Naive thymus-derived CD8-positive, alpha-beta T cell (primary cell): Measurements from ENCODE around the gene GPR85. TPM values are rescaled to one million over a fixed set of nuclear protein-coding genes. Genes with fewer than 3 reads are reported as not detected.

Experiments
- ATAC-seq, 2 donors: fragments of 150-1000 bp; cut with Tn5 transposase in 1 of 2; sonication (Bioruptor Pico), chemical (Tn5 transposase) in 1 of 2; 1 replicate in 1 of 2; 2 replicates in 1 of 2; pipeline ENCODE4 v1.10.0; 2021; ENCODE audit warnings: mild to moderate bottlenecking in 2 of 2, moderate library complexity in 2 of 2
- POLR2A ChIA-PET: fragments of 350-600 bp; sonication (Branson Sonifier 250); formaldehyde crosslinking; loops from one replicate; lab custom pipeline; 2021; ENCODE audit warnings: antibody characterized with exemption; lab: Charles Lee
- DNase-seq, 10 donors: peaks; one replicate each; pipeline versions ENCODE4 v3.0.0 to v3.0.0-alpha.2; 2020 to 2022
- H3K27ac Mint-ChIP-seq, 10 donors: one replicate each; pipeline ENCODE4 v1.8.0; 2020 to 2022; ENCODE audit warnings: mild to moderate bottlenecking in 10 of 10, mixed read lengths in 10 of 10, moderate library complexity in 4 of 10, inconsistent platforms in 1 of 10
- H3K27me3 Mint-ChIP-seq, 5 donors: one replicate each; pipeline ENCODE4 v1.8.0; 2021 to 2022; ENCODE audit warnings: mixed read lengths in 5 of 5
- H3K36me3 Mint-ChIP-seq, 3 donors: one replicate each; pipeline ENCODE4 v1.8.0; 2020 to 2022; ENCODE audit warnings: mixed read lengths in 3 of 3, mild to moderate bottlenecking in 2 of 3, inconsistent platforms in 1 of 3
- H3K4me1 Mint-ChIP-seq, 4 donors: one replicate each; pipeline ENCODE4 v1.8.0; 2021 to 2022; ENCODE audit warnings: mixed read lengths in 4 of 4
- H3K4me3 Mint-ChIP-seq, 10 donors: one replicate each; pipeline ENCODE4 v1.8.0; 2020 to 2022; ENCODE audit warnings: mild to moderate bottlenecking in 10 of 10, mixed read lengths in 10 of 10, moderate library complexity in 6 of 10, inconsistent platforms in 1 of 10
- H3K9me3 Mint-ChIP-seq, 9 donors: one replicate each; pipeline ENCODE4 v1.8.0; 2020 to 2022; ENCODE audit warnings: mixed read lengths in 9 of 9, mild to moderate bottlenecking in 3 of 9, inconsistent platforms in 1 of 9, moderate library complexity in 1 of 9
- polyA plus RNA-seq, 3 donors: library from polyadenylated mRNA; unstranded; fragments of 300-500 nt; fragmentation: Illumina TruSeq; gene quantifications; one replicate each; pipeline ENCODE4 v1.2.3, GENCODE V29; 2021
- total RNA-seq, 8 experiments: library from RNA in 2 of 8; stranded (reverse) in 2 of 8; gene quantifications; one replicate each; pipeline ENCODE4 v1.2.3 and lab custom pipeline; 2021 to 2026

Gene GPR85
- total and polyA plus RNA-seq, 5 experiments from 2014 or later: 0.15 TPM; not detected in 4

DNA sequence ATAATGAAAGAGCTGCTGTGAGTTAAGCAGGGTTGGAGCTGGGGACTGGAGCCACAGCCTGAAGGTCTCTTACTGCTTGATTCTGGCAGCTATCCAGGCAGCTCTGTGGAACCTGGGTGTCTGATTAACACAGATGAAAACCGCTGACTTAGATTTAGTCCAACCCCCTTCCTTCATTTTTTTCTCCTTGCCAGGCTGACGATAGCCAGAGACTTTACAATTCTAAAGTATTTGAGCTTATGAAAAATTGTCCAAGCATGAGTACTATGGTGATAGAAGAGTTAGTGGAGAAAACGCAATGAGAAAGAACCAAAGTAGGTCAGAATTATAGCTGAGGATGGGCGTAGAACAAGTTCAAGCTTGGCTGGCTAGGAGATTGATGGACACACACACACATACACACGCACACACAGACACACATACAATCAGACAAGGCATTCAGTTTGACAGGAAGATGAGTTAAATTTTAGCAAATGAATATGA is 13.5 kb upstream of the GPR85 start:
- H3K4me1 Mint-ChIP-seq: no peaks in the 10 kb centered on the region
- H3K9me3 Mint-ChIP-seq: no peaks in the 10 kb centered on the region
- POLR2A ChIA-PET: no interaction called here
- H3K27me3 Mint-ChIP-seq: peaks cover 4 to 14% (median 12%) of the 10 kb centered on the region in 5 donors
- peaks cover 0 to 4% (median 0%) of the 10 kb centered on the region in 3 donors for H3K36me3 Mint-ChIP-seq
- no peak overlapping the region for H3K4me3 Mint-ChIP-seq
- DNase-seq (no peak), ATAC-seq (no peak)
- no peak overlapping the region for H3K27ac Mint-ChIP-seq

GRCh38 chr7:113099284-113099919 is 12.8 kb upstream of the GPR85 start:
- Mint-ChIP-seq H3K9me3 (no peaks in the 10 kb centered on the region), H3K27ac (no peak overlapping the region), H3K4me1 (no peaks in the 10 kb centered on the region), H3K27me3 (peaks cover 5 to 16% (median 13%) of the 10 kb centered on the region in 5 donors), H3K36me3 (peaks cover 0 to 4% (median 0%) of the 10 kb centered on the region in 3 donors), H3K4me3 (no peak overlapping the region)
- POLR2A ChIA-PET: no interaction called here
- no peak for DNase-seq
- ATAC-seq: no peak

DNA sequence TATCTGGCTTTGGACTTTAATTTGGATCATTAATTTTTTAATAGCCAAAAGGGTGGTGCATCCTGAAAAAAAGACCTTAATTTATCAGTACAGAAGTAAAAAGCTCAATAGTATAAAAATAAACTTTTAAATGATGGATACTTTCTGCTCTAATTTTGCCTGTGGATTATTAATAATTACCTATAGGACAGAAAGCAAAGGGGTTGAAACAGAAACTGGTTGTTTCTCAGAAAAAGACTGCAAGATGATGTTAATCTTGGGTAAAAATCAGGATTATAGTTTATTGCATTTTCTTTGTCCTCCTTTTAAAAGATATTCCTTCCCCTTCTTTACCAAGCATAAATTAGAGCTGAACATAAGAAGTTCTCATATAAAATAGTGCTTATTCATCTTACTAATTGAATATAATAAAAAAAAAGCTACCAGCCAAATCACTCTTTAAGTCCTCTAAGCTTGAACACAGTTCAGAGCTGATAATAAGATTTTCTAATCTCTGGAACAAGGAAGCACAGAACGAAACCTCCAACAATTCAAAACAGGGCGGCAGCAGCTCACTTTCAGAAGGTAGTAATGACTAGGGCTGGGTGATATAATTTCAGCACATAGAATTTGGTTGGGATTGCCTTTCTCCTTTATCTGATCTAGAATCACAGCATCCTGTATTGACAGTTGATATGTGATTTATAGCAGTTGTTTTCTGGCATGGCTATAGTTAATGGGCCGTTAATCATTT is 8.1 kb upstream of the GPR85 start:
- POLR2A ChIA-PET: no interaction called here
- H3K4me1 Mint-ChIP-seq: no peaks in the 10 kb centered on the region

DNA sequence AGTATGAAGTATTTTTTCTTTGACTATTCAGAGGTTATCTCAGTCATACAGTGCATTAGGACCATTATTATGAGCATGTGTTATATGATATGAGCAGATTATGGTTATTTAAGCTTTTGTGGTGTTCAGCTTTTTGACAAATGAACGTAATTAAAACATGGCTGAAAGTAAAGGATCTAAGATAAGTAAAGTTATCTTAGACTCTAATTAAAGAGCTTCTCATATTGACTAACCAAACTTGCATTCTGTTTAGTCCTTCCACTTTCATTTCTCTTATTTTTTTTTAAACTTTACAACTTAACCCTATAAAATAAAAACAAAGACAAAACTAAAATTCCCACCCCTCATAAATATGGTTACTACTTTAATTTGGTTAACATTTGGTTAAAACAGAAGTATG is 6.9 kb upstream of the GPR85 start:
- POLR2A ChIA-PET: no interaction called here
- H3K9me3 Mint-ChIP-seq: peaks cover 0 to 2% (median 0%) of the 10 kb centered on the region in 9 donors
- H3K4me3 Mint-ChIP-seq: no peak overlapping the region
- no peaks in the 10 kb centered on the region for H3K36me3 Mint-ChIP-seq
- ATAC-seq (no peak), DNase-seq (no peak)
- no peak overlapping the region for H3K27ac Mint-ChIP-seq
- H3K27me3 Mint-ChIP-seq: peaks cover 16 to 30% (median 19%) of the 10 kb centered on the region in 5 donors
- no peaks in the 10 kb centered on the region for H3K4me1 Mint-ChIP-seq

More for the DNA sequence above, 8.1 kb upstream of the GPR85 start:
- Mint-ChIP-seq H3K27me3 (peaks cover 16 to 30% (median 18%) of the 10 kb centered on the region in 5 donors), H3K36me3 (no peaks in the 10 kb centered on the region), H3K9me3 (peaks cover 0 to 2% (median 0%) of the 10 kb centered on the region in 9 donors), H3K4me3 (no peak overlapping the region), H3K27ac (no peak overlapping the region)
- ATAC-seq: no peak
- DNase-seq: no peak

DNA sequence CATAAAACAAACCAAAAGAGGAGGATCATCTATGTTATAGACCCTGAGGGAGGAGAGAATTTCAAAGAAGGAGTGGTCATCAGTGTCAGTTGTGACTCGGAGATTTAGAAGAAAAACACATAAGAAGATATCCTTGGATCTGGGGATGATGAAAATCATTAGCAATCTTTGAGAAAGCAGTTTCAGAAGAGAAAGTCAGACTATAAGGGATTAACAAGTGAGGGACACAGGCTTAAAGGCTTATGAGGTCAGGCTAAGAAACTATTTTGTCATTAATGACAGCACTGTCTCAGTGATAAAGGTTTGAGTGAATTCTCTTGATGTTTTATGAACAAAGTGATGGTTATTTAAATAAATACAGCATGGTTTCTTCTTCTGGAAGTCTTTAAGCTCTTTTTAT is 6.1 kb upstream of the GPR85 start:
- Mint-ChIP-seq H3K9me3 (peaks cover 0 to 5% (median 0%) of the 10 kb centered on the region in 9 donors), H3K36me3 (no peaks in the 10 kb centered on the region), H3K27me3 (peaks cover 17 to 32% (median 25%) of the 10 kb centered on the region in 5 donors), H3K4me1 (no peaks in the 10 kb centered on the region), H3K4me3 (no peak overlapping the region), H3K27ac (no peak overlapping the region)
- DNase-seq (no peak), ATAC-seq (no peak)
- POLR2A ChIA-PET: no interaction called here

DNA sequence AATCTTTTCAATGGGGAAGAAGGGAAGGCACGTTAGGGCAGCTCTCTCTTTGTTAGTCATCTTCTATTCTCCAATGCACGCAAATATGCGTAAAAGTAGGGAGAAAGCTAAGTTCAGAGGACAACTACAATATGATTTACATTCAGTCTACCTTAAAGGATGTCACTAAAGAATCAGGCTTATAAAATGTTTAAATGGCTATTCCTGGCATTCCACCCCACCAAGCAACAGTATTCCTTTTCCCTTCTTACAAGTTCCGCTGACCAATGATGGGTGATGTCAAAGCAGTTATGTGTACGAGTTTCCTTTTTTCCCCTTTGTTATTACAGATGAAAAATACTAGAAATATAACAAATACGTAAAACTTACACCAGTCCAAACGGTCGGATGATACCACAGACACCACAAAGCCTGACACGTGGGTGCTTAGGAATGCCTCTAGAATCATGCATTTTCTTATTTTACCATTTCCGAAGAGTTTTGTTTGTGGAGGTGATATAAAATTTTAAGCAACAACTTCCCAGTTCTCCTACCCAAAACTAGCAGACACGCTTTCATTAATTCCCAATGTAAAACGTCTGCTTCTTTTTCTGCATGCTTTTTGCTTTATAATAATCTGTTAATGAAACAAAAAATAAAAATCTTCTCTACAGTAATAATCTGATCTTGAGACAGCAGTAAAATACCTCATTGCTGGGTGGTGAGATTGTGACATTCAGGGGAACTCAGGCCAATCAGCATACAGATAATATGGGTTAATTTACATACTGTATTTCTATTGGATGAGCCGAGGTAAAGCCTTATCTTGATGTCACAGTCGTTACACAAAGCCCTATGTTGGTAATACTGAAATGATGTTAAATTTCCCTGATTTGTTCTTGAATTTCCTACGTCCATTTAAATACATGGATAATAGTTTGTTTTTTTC is 708 bp upstream of the GPR85 start:
- Mint-ChIP-seq H3K36me3 (no peaks in the 10 kb centered on the region), H3K4me3 (peak overlapping the region in 6 of 10 donors; percentile 17 to 53 (median 33)), H3K27me3 (peaks cover 23 to 55% (median 46%) of the 10 kb centered on the region in 5 donors), H3K4me1 (peaks cover 4 to 22% (median 10%) of the 10 kb centered on the region in 4 donors), H3K9me3 (peaks cover 0 to 5% (median 0%) of the 10 kb centered on the region in 9 donors), H3K27ac (peak overlapping the region in 1 of 10 donors; percentile 60)
- POLR2A ChIA-PET: no interaction called here
- no peak for DNase-seq
- peak in 1 of 2 donors; percentile 63 for ATAC-seq

DNA sequence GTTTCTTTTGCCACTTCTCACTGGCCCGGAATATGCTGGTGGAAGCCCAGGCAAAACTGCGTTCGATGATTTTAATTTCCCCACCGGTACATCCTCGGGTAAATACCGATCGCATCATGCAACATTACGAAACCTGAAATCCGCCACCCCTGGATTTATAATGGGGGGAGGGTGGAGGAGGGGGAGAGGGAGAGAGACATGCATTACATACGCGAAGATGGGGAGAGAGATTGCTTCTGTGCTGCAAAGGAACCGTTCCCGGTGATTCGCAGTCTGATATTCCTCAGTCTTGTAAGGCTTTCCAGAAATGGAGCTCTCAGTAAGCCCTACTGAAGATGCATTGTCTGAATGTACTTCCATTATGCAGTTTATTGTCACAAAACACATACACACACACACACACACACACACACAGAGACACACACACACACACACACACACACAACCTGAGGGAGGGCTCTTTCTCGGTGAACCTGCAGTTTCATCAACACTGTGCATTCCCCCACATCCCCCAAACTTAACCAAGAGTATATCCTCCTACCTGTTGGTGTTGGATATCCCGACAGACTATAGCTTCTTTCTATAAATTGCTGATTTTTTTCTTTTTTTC is 741 bp downstream of the GPR85 start:
- peak overlapping the region in 9 of 10 donors; percentile 0 to 74 (median 40) for H3K4me3 Mint-ChIP-seq
- DNase-seq (no peak), ATAC-seq (peak; percentile 22 to 33)
- peaks cover 4 to 22% (median 10%) of the 10 kb centered on the region in 4 donors for H3K4me1 Mint-ChIP-seq
- POLR2A ChIA-PET: interaction anchor here (0.6 to 1.1 kb wide), 2 partner anchors 146 to 296 kb away, joined by 6 to 7 read pairs; a partner anchor contains a TSS
- H3K27me3 Mint-ChIP-seq: peaks cover 18 to 55% (median 47%) of the 10 kb centered on the region in 5 donors
- no peaks in the 10 kb centered on the region for H3K36me3 Mint-ChIP-seq
- peak overlapping the region in 2 of 10 donors; percentile 8 to 35 for H3K27ac Mint-ChIP-seq
- peaks cover 0 to 2% (median 0%) of the 10 kb centered on the region in 9 donors for H3K9me3 Mint-ChIP-seq

- Mint-ChIP-seq H3K27ac (no peak overlapping the region), H3K4me3 (no peak overlapping the region), H3K9me3 (peaks cover 0 to 2% (median 0%) of the 10 kb centered on the region in 9 donors), H3K4me1 (peaks cover 4 to 22% (median 10%) of the 10 kb centered on the region in 4 donors), H3K27me3 (peaks cover 19 to 52% (median 47%) of the 10 kb centered on the region in 5 donors), H3K36me3 (no peaks in the 10 kb centered on the region)
- POLR2A ChIA-PET: no interaction called here
- no peak for DNase-seq
- no peak for ATAC-seq
Observed at GRCh38 chr7:113084496-113085172, 2.0 kb downstream of the GPR85 start.

DNA sequence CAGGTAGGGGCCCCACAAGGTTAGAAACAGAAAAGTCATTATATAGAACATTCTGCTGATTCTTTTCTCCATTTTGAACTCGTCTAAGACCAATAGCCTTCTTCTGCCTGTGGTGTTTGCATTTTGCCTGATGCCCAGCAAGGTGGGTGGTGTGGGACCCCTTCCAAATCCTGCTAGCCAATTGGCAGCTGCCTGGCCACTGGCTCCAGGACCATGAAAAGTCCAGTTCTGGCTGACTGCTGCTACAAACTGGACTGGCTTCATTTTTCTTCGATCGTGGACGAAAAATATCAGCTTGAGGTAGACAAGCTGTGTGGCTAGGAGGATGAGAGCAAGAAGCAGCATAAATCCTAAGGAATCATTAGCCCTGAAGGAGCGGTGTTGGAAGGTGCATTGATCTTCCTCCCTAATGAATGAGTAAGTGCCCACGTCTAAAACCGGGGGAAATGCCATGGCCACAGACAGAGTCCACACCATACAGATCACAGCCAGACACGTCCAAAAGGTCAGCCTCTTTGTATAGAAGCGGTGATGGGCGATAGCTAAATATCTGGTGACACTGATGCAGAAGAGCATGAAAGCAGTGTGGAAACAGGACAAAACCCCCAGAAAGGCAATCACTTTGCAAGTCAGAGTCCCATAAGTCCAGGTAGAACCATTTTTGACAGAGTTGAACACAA is 2.7 kb downstream of the GPR85 start:
- Mint-ChIP-seq H3K4me3 (no peak overlapping the region), H3K27ac (no peak overlapping the region), H3K9me3 (peaks cover 0 to 2% (median 0%) of the 10 kb centered on the region in 9 donors), H3K36me3 (no peaks in the 10 kb centered on the region), H3K27me3 (peaks cover 20 to 52% (median 46%) of the 10 kb centered on the region in 5 donors), H3K4me1 (peaks cover 4 to 22% (median 10%) of the 10 kb centered on the region in 4 donors)
- ATAC-seq (no peak), DNase-seq (no peak)
- POLR2A ChIA-PET: no interaction called here

GRCh38 chr7:113083132-113083815 is 3.4 kb downstream of the GPR85 start:
- no peak for ATAC-seq
- H3K36me3 Mint-ChIP-seq: no peaks in the 10 kb centered on the region
- peaks cover 0 to 2% (median 0%) of the 10 kb centered on the region in 9 donors for H3K9me3 Mint-ChIP-seq
- H3K27me3 Mint-ChIP-seq: peaks cover 20 to 52% (median 43%) of the 10 kb centered on the region in 5 donors
- peaks cover 4 to 22% (median 10%) of the 10 kb centered on the region in 4 donors for H3K4me1 Mint-ChIP-seq
- H3K27ac Mint-ChIP-seq: no peak overlapping the region
- no peak overlapping the region for H3K4me3 Mint-ChIP-seq
- POLR2A ChIA-PET: no interaction called here
- DNase-seq: no peak

- Mint-ChIP-seq H3K9me3 (no peaks in the 10 kb centered on the region), H3K27me3 (peaks cover 7 to 17% (median 9%) of the 10 kb centered on the region in 5 donors), H3K36me3 (no peaks in the 10 kb centered on the region), H3K4me3 (no peak overlapping the region), H3K4me1 (no peaks in the 10 kb centered on the region), H3K27ac (no peak overlapping the region)
- POLR2A ChIA-PET: no interaction called here
- DNase-seq: no peak
- no peak for ATAC-seq
Observed at GRCh38 chr7:113078331-113078730, 8.3 kb downstream of the GPR85 start.
